ENCODE results near the gene DNAJC6.

DNAJC6 gene

DNA sequence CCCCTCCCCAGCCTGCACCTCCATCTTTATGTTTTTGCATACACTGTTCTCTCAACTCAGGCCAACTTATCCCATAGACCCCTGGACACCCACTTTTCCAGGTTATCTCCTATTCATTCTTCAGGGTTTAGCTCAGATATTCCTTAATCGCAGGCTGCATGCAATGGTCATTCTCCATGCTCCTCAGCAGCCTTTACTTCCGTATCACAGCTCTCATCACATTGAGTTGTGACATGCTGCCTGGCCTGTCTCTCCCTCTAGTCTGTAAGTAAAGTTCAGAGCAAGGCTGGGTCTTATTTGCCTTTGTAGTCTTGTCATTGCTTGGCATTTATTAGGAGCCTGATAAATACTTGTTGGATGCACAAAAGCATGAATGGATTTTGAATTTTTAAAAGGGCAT lies 6.9 kb downstream of the DNAJC6 start:
- Histone ChIP-seq H3K36me3 (ENCODE audit: control insufficient read depth, low read length) (no peaks in the 10 kb centered on the region), H3K9me2 (replicated peaks; ENCODE audit: control insufficient read depth, low read length) (no peaks in the 10 kb centered on the region), H3F3A (ENCODE audit: control insufficient read depth, insufficient read depth) (no peaks in the 10 kb centered on the region), H3K4me2 (ENCODE audit: low read length) (no peak overlapping the region), H3K9me3 (ENCODE audit: control insufficient read depth, insufficient read depth, low read length) (no peaks in the 10 kb centered on the region), H3K27me3 (ENCODE audit: control insufficient read depth, low read length) (no peaks in the 10 kb centered on the region), H3K4me3 (ENCODE audit: low read length) (no peak overlapping the region), H4K20me1 (ENCODE audit: control insufficient read depth, insufficient read depth, low read depth, low read length) (no peaks in the 10 kb centered on the region), H3K4me1 (ENCODE audit: control insufficient read depth, low read length) (no peaks in the 10 kb centered on the region), H3K27ac (ENCODE audit: low read depth, low read length) (no peak overlapping the region), H3K79me2 (ENCODE audit: control insufficient read depth, low read length) (no peaks in the 10 kb centered on the region)
- no peak for TF ChIP-seq CTCF (IDR thresholded peaks at IDR 0.05; ENCODE audit: low read depth, low read length, poor library complexity, severe bottlenecking)
- no peak for TF ChIP-seq EZH2phosphoT487 (IDR thresholded peaks at IDR 0.05; ENCODE audit: borderline replicate concordance, low read length)

DNA sequence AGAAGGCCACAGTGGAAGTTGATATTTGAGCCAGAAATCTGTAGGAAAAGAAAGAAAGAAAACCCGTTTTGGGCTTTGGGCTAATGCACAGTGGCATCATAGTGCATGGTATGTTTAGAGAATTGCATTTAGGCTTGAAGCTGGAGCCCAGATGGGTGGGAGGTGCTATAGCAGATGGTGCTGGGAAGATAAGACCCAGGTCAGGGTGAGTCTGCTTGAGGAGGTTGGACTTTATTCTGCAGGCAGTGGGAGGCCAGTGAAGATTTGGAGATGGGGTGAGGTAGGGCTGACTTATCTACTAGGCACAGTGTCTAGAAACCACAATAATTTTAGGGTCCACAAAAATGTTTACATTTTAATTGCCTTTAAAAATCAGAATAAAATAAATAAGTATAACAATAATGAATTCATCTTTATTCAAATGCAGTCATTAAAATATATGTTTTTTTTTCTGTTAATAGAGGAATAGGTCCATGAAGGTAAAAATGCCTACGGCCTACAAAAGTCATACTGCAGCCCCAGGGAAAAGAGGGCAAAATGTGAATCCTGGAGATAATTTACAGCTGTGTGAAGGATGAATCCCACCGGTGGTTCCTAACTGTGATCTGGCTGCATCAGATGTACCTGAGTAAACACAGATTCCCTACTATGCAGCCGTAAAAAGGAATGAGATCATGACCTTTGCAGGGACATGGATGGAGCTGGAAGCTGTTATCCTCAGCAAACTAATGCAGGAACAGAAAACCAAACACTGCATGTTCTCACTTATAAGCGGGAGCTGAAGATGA lies 8.7 kb downstream of the DNAJC6 start:
- no peak overlapping the region for H3K4me2 ChIP-seq (ENCODE audit: low read length)

DNA sequence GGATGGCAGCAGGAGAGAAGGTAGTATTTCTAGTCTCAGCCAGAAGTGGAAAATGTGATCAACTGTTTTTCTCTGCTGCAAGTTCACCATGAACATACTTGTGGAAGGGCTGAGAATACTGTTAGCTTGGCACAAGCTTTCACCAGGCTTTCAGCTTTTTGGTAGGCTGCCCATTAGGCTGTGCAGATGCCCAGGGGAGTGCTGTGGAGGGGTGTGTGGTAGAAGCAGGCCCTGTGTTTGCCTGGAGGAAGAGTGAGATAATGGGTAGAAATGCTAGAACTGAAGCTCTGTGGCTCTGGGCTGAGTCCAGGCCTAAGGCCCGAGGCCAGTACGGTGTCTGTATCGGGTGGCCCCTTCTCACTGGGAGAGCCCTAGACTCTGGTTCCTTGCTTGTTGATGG lies 9.8 kb downstream of the DNAJC6 start:
- no peaks in the 10 kb centered on the region for H3K9me2 ChIP-seq (replicated peaks; ENCODE audit: control insufficient read depth, low read length)
- no peaks in the 10 kb centered on the region for H3K9me3 ChIP-seq (ENCODE audit: control insufficient read depth, insufficient read depth, low read length)
- no peak overlapping the region for H3K4me3 ChIP-seq (ENCODE audit: low read length)
- no peaks in the 10 kb centered on the region for H3K36me3 ChIP-seq (ENCODE audit: control insufficient read depth, low read length)
- TF ChIP-seq EZH2phosphoT487 (IDR thresholded peaks at IDR 0.05; ENCODE audit: borderline replicate concordance, low read length) = no peak
- no peak for TF ChIP-seq CTCF (IDR thresholded peaks at IDR 0.05; ENCODE audit: low read depth, low read length, poor library complexity, severe bottlenecking)
- H3K4me1 ChIP-seq (ENCODE audit: control insufficient read depth, low read length) = peaks cover 6% of the 10 kb centered on the region; the same call in 1 of the 2 replicates
- no peaks in the 10 kb centered on the region for H3K27me3 ChIP-seq (ENCODE audit: control insufficient read depth, low read length)
- no peak overlapping the region for H3K27ac ChIP-seq (ENCODE audit: low read depth, low read length)
- H3K79me2 ChIP-seq (ENCODE audit: control insufficient read depth, low read length) = no peaks in the 10 kb centered on the region
- no peak overlapping the region for H3K4me2 ChIP-seq (ENCODE audit: low read length)
- H3F3A ChIP-seq (ENCODE audit: control insufficient read depth, insufficient read depth) = no peaks in the 10 kb centered on the region
- no peaks in the 10 kb centered on the region for H4K20me1 ChIP-seq (ENCODE audit: control insufficient read depth, insufficient read depth, low read depth, low read length)

More for the DNA sequence above, 8.7 kb downstream of the DNAJC6 start:
- no peaks in the 10 kb centered on the region for H3F3A ChIP-seq (ENCODE audit: control insufficient read depth, insufficient read depth)
- H4K20me1 ChIP-seq (ENCODE audit: control insufficient read depth, insufficient read depth, low read depth, low read length) = no peaks in the 10 kb centered on the region
- TF ChIP-seq EZH2phosphoT487 (IDR thresholded peaks at IDR 0.05; ENCODE audit: borderline replicate concordance, low read length) (no peak), CTCF (IDR thresholded peaks at IDR 0.05; ENCODE audit: low read depth, low read length, poor library complexity, severe bottlenecking) (no peak)
- no peaks in the 10 kb centered on the region for H3K79me2 ChIP-seq (ENCODE audit: control insufficient read depth, low read length)
- H3K9me2 ChIP-seq (replicated peaks; ENCODE audit: control insufficient read depth, low read length) = no peaks in the 10 kb centered on the region
- no peaks in the 10 kb centered on the region for H3K27me3 ChIP-seq (ENCODE audit: control insufficient read depth, low read length)
- no peaks in the 10 kb centered on the region for H3K9me3 ChIP-seq (ENCODE audit: control insufficient read depth, insufficient read depth, low read length)
- H3K4me1 ChIP-seq (ENCODE audit: control insufficient read depth, low read length) = 0 out of 2 replicates have a peak, but pooled peaks cover 2% of the 10 kb centered on the region
- no peaks in the 10 kb centered on the region for H3K36me3 ChIP-seq (ENCODE audit: control insufficient read depth, low read length)
- no peak overlapping the region for H3K4me3 ChIP-seq (ENCODE audit: low read length)
- no peak overlapping the region for H3K27ac ChIP-seq (ENCODE audit: low read depth, low read length)
